ENCODE measurements around the gene DENND5A.

DNA sequence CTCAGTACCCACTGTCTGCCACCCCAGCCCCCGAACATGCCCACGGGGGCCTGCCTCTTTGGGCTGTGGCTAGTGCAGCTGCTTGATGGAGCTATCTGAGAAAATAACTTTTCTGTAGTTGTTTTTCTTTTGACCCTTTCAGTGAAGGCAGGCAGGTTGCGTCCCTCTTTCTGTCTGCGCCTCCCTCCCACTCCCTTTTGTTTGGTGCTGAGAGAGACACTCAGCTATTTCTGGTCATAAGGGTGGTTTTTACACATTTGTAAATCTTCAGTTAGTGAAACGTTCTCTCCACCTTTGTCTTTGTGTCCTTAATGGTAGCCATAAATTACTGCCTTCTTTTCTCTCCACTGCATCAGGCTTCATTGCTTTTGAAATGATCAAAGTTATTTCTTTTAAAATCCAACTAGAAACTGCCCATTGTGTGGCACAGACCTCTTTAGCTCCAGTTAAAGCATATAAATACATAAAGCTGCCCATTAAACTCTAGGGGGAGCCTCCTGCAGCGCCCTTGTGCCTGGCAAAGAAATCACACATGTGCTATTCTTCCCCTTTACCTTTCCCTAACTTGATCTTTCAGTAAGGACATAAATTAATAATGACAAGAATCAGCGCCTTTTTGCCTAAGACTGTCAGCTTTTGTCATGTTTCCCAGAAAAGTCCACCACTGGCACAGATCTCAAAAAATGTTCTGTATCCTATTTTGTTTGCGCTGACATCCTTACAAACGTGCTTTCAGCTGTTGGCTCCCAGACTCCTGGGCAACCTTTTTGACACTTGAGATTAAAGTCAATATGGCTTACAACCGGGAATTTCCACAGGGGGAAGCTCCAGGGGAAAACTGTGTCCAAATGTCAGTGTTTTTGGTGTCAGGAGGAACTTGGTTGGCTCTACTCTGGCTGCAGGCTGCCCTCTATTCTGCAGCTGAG lies 172.0 kb downstream of the DENND5A start:
- TF ChIP-seq CEBPB (IDR thresholded peaks at IDR 0.05; ENCODE audit: borderline replicate concordance in 1 of 2, low read depth in 2 of 2, low read length in 2 of 2) (no peak), SP1 (IDR thresholded peaks at IDR 0.05; ENCODE audit: low read depth, low read length) (no peak), EZH2 (IDR thresholded peaks at IDR 0.05; ENCODE audit: borderline replicate concordance, control insufficient read depth, low read depth, low read length) (no peak)
